Head of caudate nucleus (tissue), 42 donors: Measurements from ENCODE around the gene BACH2.
A peak's percentile ranks its signal among the peaks of the same experiment; 100 is the strongest.
"Not testable (repeated sequence)": the region's sequence is repeated elsewhere in the genome, so short reads cannot be mapped to it uniquely, and the experiment has no call there.

ENCODE experiments used
- DNase-seq, 42 donors: peaks; one replicate each; pipeline versions ENCODE4 v3.0.0 to v3.0.0-alpha.2; 2020 to 2021; ENCODE audit warnings: mixed read lengths in 7 of 42
- intact Hi-C: fragments of 100-400 bp; cut with DNase I; formaldehyde crosslinking; loops from one replicate; pipeline ENCODE4 v1.15.0; 2022

Gene BACH2

GRCh38 chr6:90035047-90035723 lies 261.5 kb downstream of the BACH2 start:
- DNase-seq: no peak
- intact Hi-C loops: loop anchor here (10.0 kb wide), 1 partner anchor 50 kb away; no protein-coding TSS in a partner anchor

GRCh38 chr6:90033746-90034271 lies 262.8 kb downstream of the BACH2 start:
- no peak for DNase-seq
- intact Hi-C loops: loop anchor here (10.0 kb wide), 1 partner anchor 49 kb away; no protein-coding TSS in a partner anchor

GRCh38 chr6:90032489-90033212 lies 264.0 kb downstream of the BACH2 start:
- intact Hi-C loops: loop anchor here (10.0 kb wide), 1 partner anchor 48 kb away; no protein-coding TSS in a partner anchor
- DNase-seq: not testable (repeated sequence)

- intact Hi-C loops: no loop called here
- DNase-seq: no peak
Observed at GRCh38 chr6:90028995-90029635, 267.5 kb downstream of the BACH2 start.

- no peak for DNase-seq
Observed at GRCh38 chr6:90028066-90028778, 268.4 kb downstream of the BACH2 start.

GRCh38 chr6:90026216-90026615 lies 270.4 kb downstream of the BACH2 start:
- DNase-seq: no peak
- intact Hi-C loops: no loop called here

More at GRCh38 chr6:90028066-90028778, 268.4 kb downstream of the BACH2 start:
- intact Hi-C loops: no loop called here

GRCh38 chr6:90025523-90026061 lies 271.1 kb downstream of the BACH2 start:
- intact Hi-C loops: no loop called here
- DNase-seq: peak in 26 of 42 donors; percentile 9 to 75 (median 36)

GRCh38 chr6:90024633-90025032 lies 272.0 kb downstream of the BACH2 start:
- intact Hi-C loops: no loop called here
- no peak for DNase-seq

- intact Hi-C loops: no loop called here
Observed at GRCh38 chr6:90021711-90022110, 274.9 kb downstream of the BACH2 start.

GRCh38 chr6:90020746-90021145 lies 275.9 kb downstream of the BACH2 start:
- intact Hi-C loops: no loop called here
- DNase-seq: no peak

More at GRCh38 chr6:90021711-90022110, 274.9 kb downstream of the BACH2 start:
- DNase-seq: no peak

- intact Hi-C loops: no loop called here
- no peak for DNase-seq
Observed at GRCh38 chr6:90019216-90019615, 277.4 kb downstream of the BACH2 start.

- intact Hi-C loops: no loop called here
- no peak for DNase-seq
Observed at GRCh38 chr6:90015883-90016282, 280.8 kb downstream of the BACH2 start.

- intact Hi-C loops: no loop called here
Observed at GRCh38 chr6:90008908-90009501, 287.6 kb downstream of the BACH2 start.

GRCh38 chr6:90008189-90008907 lies 288.3 kb downstream of the BACH2 start:
- DNase-seq: no peak
- intact Hi-C loops: no loop called here

More at GRCh38 chr6:90008908-90009501, 287.6 kb downstream of the BACH2 start:
- no peak for DNase-seq

- intact Hi-C loops: no loop called here
- DNase-seq: no peak
Observed at GRCh38 chr6:90005048-90005827, 291.4 kb downstream of the BACH2 start.

- no peak for DNase-seq
- intact Hi-C loops: no loop called here
Observed at GRCh38 chr6:90004511-90004910, 292.1 kb downstream of the BACH2 start.

- intact Hi-C loops: no loop called here
- no peak for DNase-seq
Observed at GRCh38 chr6:90003941-90004340, 292.7 kb downstream of the BACH2 start.
